ENCODE measurements around the gene ZNF777. TPM values are rescaled to one million over a fixed set of nuclear protein-coding genes. Genes with fewer than 3 reads are reported as not detected.

Gene ZNF777
- total RNA-seq, 4 donors from 2014 or later: 6.5 to 12.4 (median 9.9) TPM

GRCh38 chr7:149500910-149501309 lies 40.0 kb upstream of the ZNF777 start:
- H3K4me3 ChIP-seq: no peak overlapping the region
- no peak for DNase-seq
- H3K9me3 ChIP-seq: no peaks in the 10 kb centered on the region
- no peaks in the 10 kb centered on the region for H3K27me3 ChIP-seq
- no peak overlapping the region for H3K27ac ChIP-seq
- H3K4me1 ChIP-seq: peaks cover 0 to 12% (median 0%) of the 10 kb centered on the region in 4 donors
- H3K36me3 ChIP-seq: no peaks in the 10 kb centered on the region
- TF ChIP-seq POLR2A (IDR thresholded peaks at IDR 0.05): no peak
- no peak for TF ChIP-seq CTCF (IDR thresholded peaks at IDR 0.05)

GRCh38 chr7:149500201-149500600 lies 39.3 kb upstream of the ZNF777 start:
- H3K4me3 ChIP-seq: no peak overlapping the region
- TF ChIP-seq CTCF (IDR thresholded peaks at IDR 0.05): no peak
- no peak for TF ChIP-seq POLR2A (IDR thresholded peaks at IDR 0.05)
- H3K36me3 ChIP-seq: no peaks in the 10 kb centered on the region
- peak in 1 of 3 donors; percentile 45 for DNase-seq
- H3K9me3 ChIP-seq: no peaks in the 10 kb centered on the region
- H3K4me1 ChIP-seq: peaks cover 0 to 19% (median 0%) of the 10 kb centered on the region in 4 donors
- no peaks in the 10 kb centered on the region for H3K27me3 ChIP-seq
- H3K27ac ChIP-seq: no peak overlapping the region

GRCh38 chr7:149498811-149499210 lies 37.9 kb upstream of the ZNF777 start:
- no peak for DNase-seq
- Histone ChIP-seq H3K4me1 (peaks cover 0 to 23% (median 0%) of the 10 kb centered on the region in 4 donors), H3K4me3 (no peak overlapping the region), H3K27ac (no peak overlapping the region), H3K9me3 (no peaks in the 10 kb centered on the region), H3K36me3 (peaks cover 0 to 4% (median 0%) of the 10 kb centered on the region in 3 donors), H3K27me3 (no peaks in the 10 kb centered on the region)
- TF ChIP-seq POLR2A (IDR thresholded peaks at IDR 0.05): no peak

- Histone ChIP-seq H3K36me3 (peaks cover 0 to 15% (median 0%) of the 10 kb centered on the region in 3 donors), H3K27ac (peak within 1 kb of the TSS; percentile 78 to 95 (median 82))
- TF ChIP-seq POLR2A (IDR thresholded peaks at IDR 0.05) (peak in 1 of 2 donors; percentile 49), CTCF (IDR thresholded peaks at IDR 0.05) (peak; percentile 45 to 92 (median 67))
Observed at GRCh38 chr7:149497467-149498261, 36.8 kb upstream of the ZNF777 start, which contains the start of gene ZNF746. Gene ZNF746, minus strand, starts transcription at chr7:149497809. Its CDS starts 273 bp downstream, at chr7:149497536.

GRCh38 chr7:149496642-149497391 lies 36.0 kb upstream of the ZNF777 start:
- peak; percentile 60 to 72 (median 68) for DNase-seq
- H3K4me1 ChIP-seq: peaks cover 0 to 23% (median 0%) of the 10 kb centered on the region in 4 donors
- no peak for TF ChIP-seq CTCF (IDR thresholded peaks at IDR 0.05)
- no peak for TF ChIP-seq POLR2A (IDR thresholded peaks at IDR 0.05)
- no peaks in the 10 kb centered on the region for H3K9me3 ChIP-seq
- no peaks in the 10 kb centered on the region for H3K27me3 ChIP-seq
- H3K36me3 ChIP-seq: peaks cover 0 to 24% (median 0%) of the 10 kb centered on the region in 3 donors
- peak overlapping the region; percentile 78 to 95 (median 82) for H3K27ac ChIP-seq
- peak overlapping the region; percentile 82 to 96 (median 90) for H3K4me3 ChIP-seq

More at GRCh38 chr7:149497467-149498261, 36.8 kb upstream of the ZNF777 start, which contains the start of gene ZNF746:
- peak; percentile 77 to 91 (median 90) for DNase-seq
- Histone ChIP-seq H3K9me3 (no peaks in the 10 kb centered on the region), H3K4me1 (peaks cover 0 to 23% (median 0%) of the 10 kb centered on the region in 4 donors), H3K27me3 (no peaks in the 10 kb centered on the region), H3K4me3 (peak within 1 kb of the TSS; percentile 82 to 96 (median 90))
